ENCODE data around the gene SLC2A11. TPM values are rescaled to one million over a fixed set of nuclear protein-coding genes. Genes with fewer than 3 reads are reported as not detected.

Gene SLC2A11
- total RNA-seq, 1 experiment from 2014 or later: 9.4 TPM

GRCh38 chr22:23815541-23816155, 42.0 kb upstream of the SLC2A11 start:
- ATAC-seq (no peak), DNase-seq (no peak)
- CTCF ChIA-PET: no interaction called here
- Histone ChIP-seq H3K4me2 (ENCODE audit: low read length) (no peak overlapping the region), H3K4me3 (ENCODE audit: low read length) (no peak overlapping the region), H3K79me2 (ENCODE audit: low read length) (no peaks in the 10 kb centered on the region), H3K9me3 (ENCODE audit: low read length) (no peaks in the 10 kb centered on the region), H3K36me3 (ENCODE audit: low read depth, low read length) (peaks cover 7% of the 10 kb centered on the region; the same call in 1 of the 2 replicates), H3K9ac (ENCODE audit: low read length) (no peak overlapping the region), H3K27me3 (ENCODE audit: low read length) (no peaks in the 10 kb centered on the region), H3K4me1 (ENCODE audit: insufficient read depth, low read length) (no peaks in the 10 kb centered on the region), H3K9me2 (replicated peaks; ENCODE audit: low read length) (no peaks in the 10 kb centered on the region), H4K20me1 (ENCODE audit: low read length) (no peaks in the 10 kb centered on the region), H3K27ac (ENCODE audit: low read length) (no peak overlapping the region), H3F3A (ENCODE audit: low read length, unreplicated experiment) (no peaks in the 10 kb centered on the region), H2AFZ (ENCODE audit: low read length) (no peak overlapping the region)
- BruUV-seq (replicated peaks): no TSS peak
- TF ChIP-seq EZH2phosphoT487 (IDR thresholded peaks at IDR 0.05; ENCODE audit: borderline replicate concordance, low read length) (no peak), CTCF (conservative IDR thresholded peaks at IDR 0.05; ENCODE audit: low read depth, low read length) (no peak), EZH2 (IDR thresholded peaks at IDR 0.05; ENCODE audit: low read length, unreplicated experiment) (no peak)
- POLR2A ChIA-PET (ENCODE audit: unreplicated experiment): no interaction called here
- intact Hi-C loops (cut with micrococcal nuclease): no loop called here

GRCh38 chr22:23816156-23816976, 41.3 kb upstream of the SLC2A11 start:
- H3K27me3 ChIP-seq (ENCODE audit: low read length): no peaks in the 10 kb centered on the region
- intact Hi-C loops (cut with micrococcal nuclease): no loop called here
- no peak for DNase-seq
- H3K27ac ChIP-seq (ENCODE audit: low read length): no peak overlapping the region
- H3K9me3 ChIP-seq (ENCODE audit: low read length): no peaks in the 10 kb centered on the region
- no peaks in the 10 kb centered on the region for H3F3A ChIP-seq (ENCODE audit: low read length, unreplicated experiment)
- no TSS peak for BruUV-seq (replicated peaks)
- peaks cover 3% of the 10 kb centered on the region; the same call in 1 of the 2 replicates for H3K36me3 ChIP-seq (ENCODE audit: low read depth, low read length)
- ChIA-PET POLR2A (ENCODE audit: unreplicated experiment) (no interaction called here), CTCF (no interaction called here)
- no peaks in the 10 kb centered on the region for H3K9me2 ChIP-seq (replicated peaks; ENCODE audit: low read length)
- no peak for ATAC-seq
- no peaks in the 10 kb centered on the region for H3K79me2 ChIP-seq (ENCODE audit: low read length)
- no peaks in the 10 kb centered on the region for H4K20me1 ChIP-seq (ENCODE audit: low read length)
- no peak overlapping the region for H3K9ac ChIP-seq (ENCODE audit: low read length)
- H2AFZ ChIP-seq (ENCODE audit: low read length): no peak overlapping the region
- H3K4me3 ChIP-seq (ENCODE audit: low read length): no peak overlapping the region
- no peaks in the 10 kb centered on the region for H3K4me1 ChIP-seq (ENCODE audit: insufficient read depth, low read length)
- no peak overlapping the region for H3K4me2 ChIP-seq (ENCODE audit: low read length)
- TF ChIP-seq EZH2 (IDR thresholded peaks at IDR 0.05; ENCODE audit: low read length, unreplicated experiment) (no peak), EZH2phosphoT487 (IDR thresholded peaks at IDR 0.05; ENCODE audit: borderline replicate concordance, low read length) (no peak)

- ATAC-seq (no peak), DNase-seq (no peak)
- ChIA-PET CTCF (no interaction called here), POLR2A (ENCODE audit: unreplicated experiment) (no interaction called here)
- H3K27me3 ChIP-seq (ENCODE audit: low read length): no peaks in the 10 kb centered on the region
- H3K9ac ChIP-seq (ENCODE audit: low read length): no peak overlapping the region
- no peaks in the 10 kb centered on the region for H3K9me3 ChIP-seq (ENCODE audit: low read length)
- H3K4me1 ChIP-seq (ENCODE audit: insufficient read depth, low read length): no peaks in the 10 kb centered on the region
- H3K36me3 ChIP-seq (ENCODE audit: low read depth, low read length): no peaks in the 10 kb centered on the region
- no peaks in the 10 kb centered on the region for H3F3A ChIP-seq (ENCODE audit: low read length, unreplicated experiment)
- H3K9me2 ChIP-seq (replicated peaks; ENCODE audit: low read length): no peaks in the 10 kb centered on the region
- no peak overlapping the region for H3K4me3 ChIP-seq (ENCODE audit: low read length)
- no peaks in the 10 kb centered on the region for H4K20me1 ChIP-seq (ENCODE audit: low read length)
- H3K79me2 ChIP-seq (ENCODE audit: low read length): no peaks in the 10 kb centered on the region
- no peak overlapping the region for H3K27ac ChIP-seq (ENCODE audit: low read length)
- H2AFZ ChIP-seq (ENCODE audit: low read length): no peak overlapping the region
- TF ChIP-seq EZH2phosphoT487 (IDR thresholded peaks at IDR 0.05; ENCODE audit: borderline replicate concordance, low read length): no peak
- no peak for TF ChIP-seq EZH2 (IDR thresholded peaks at IDR 0.05; ENCODE audit: low read length, unreplicated experiment)
- TF ChIP-seq CTCF (conservative IDR thresholded peaks at IDR 0.05; ENCODE audit: low read depth, low read length): no peak
- H3K4me2 ChIP-seq (ENCODE audit: low read length): no peak overlapping the region
- intact Hi-C loops (cut with micrococcal nuclease): no loop called here
- BruUV-seq (replicated peaks): no TSS peak
Measured at GRCh38 chr22:23817146-23817545, 40.5 kb upstream of the SLC2A11 start.
